Measurements from ENCODE around the gene PIK3AP1. TPM values are rescaled to one million over a fixed set of nuclear protein-coding genes. Genes with fewer than 3 reads are reported as not detected.

Gene PIK3AP1
- total RNA-seq, 1 experiment from 2014 or later = 3.7 TPM

GRCh38 chr10:96608805-96609204 is 111.5 kb downstream of the PIK3AP1 start:
- POLR2A ChIA-PET (ENCODE audit: unreplicated experiment) = no interaction called here
- TF ChIP-seq, protein P1, sequence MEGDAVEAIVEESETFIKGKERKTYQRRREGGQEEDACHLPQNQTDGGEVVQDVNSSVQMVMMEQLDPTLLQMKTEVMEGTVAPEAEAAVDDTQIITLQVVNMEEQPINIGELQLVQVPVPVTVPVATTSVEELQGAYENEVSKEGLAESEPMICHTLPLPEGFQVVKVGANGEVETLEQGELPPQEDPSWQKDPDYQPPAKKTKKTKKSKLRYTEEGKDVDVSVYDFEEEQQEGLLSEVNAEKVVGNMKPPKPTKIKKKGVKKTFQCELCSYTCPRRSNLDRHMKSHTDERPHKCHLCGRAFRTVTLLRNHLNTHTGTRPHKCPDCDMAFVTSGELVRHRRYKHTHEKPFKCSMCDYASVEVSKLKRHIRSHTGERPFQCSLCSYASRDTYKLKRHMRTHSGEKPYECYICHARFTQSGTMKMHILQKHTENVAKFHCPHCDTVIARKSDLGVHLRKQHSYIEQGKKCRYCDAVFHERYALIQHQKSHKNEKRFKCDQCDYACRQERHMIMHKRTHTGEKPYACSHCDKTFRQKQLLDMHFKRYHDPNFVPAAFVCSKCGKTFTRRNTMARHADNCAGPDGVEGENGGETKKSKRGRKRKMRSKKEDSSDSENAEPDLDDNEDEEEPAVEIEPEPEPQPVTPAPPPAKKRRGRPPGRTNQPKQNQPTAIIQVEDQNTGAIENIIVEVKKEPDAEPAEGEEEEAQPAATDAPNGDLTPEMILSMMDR (conservative IDR thresholded peaks at IDR 0.05; ENCODE audit: low read depth, low read length) = no peak
- TF ChIP-seq EZH2 (IDR thresholded peaks at IDR 0.05; ENCODE audit: low read length, unreplicated experiment) (no peak), EZH2phosphoT487 (IDR thresholded peaks at IDR 0.05; ENCODE audit: borderline replicate concordance, low read length) (no peak)
- Histone ChIP-seq H3K4me2 (ENCODE audit: low read length) (no peak overlapping the region), H2AFZ (ENCODE audit: low read length) (no peak overlapping the region), H3K9me3 (ENCODE audit: low read length) (no peaks in the 10 kb centered on the region), H3K4me3 (ENCODE audit: low read length) (no peak overlapping the region), H4K20me1 (ENCODE audit: low read length) (no peaks in the 10 kb centered on the region), H3K36me3 (ENCODE audit: low read depth, low read length) (no peaks in the 10 kb centered on the region), H3K4me1 (ENCODE audit: insufficient read depth, low read length) (peaks cover 25% of the 10 kb centered on the region), H3K27ac (ENCODE audit: low read length) (no peak overlapping the region), H3K79me2 (ENCODE audit: low read length) (no peaks in the 10 kb centered on the region), H3K27me3 (ENCODE audit: low read length) (no peaks in the 10 kb centered on the region), H3K9me2 (replicated peaks; ENCODE audit: low read length) (no peaks in the 10 kb centered on the region), H3K9ac (ENCODE audit: low read length) (no peak overlapping the region), H3F3A (ENCODE audit: low read length, unreplicated experiment) (no peaks in the 10 kb centered on the region)
- CTCF ChIA-PET = no interaction called here
- no TSS peak for BruUV-seq (replicated peaks)
- DNase-seq (no peak), ATAC-seq (no peak)
- intact Hi-C loops (cut with micrococcal nuclease) = no loop called here

GRCh38 chr10:96608262-96608661 is 112.1 kb downstream of the PIK3AP1 start:
- ChIA-PET CTCF (no interaction called here), POLR2A (ENCODE audit: unreplicated experiment) (no interaction called here)
- no peak for ATAC-seq
- BruUV-seq (replicated peaks) = no TSS peak
- Histone ChIP-seq H3K36me3 (ENCODE audit: low read depth, low read length) (no peaks in the 10 kb centered on the region), H3F3A (ENCODE audit: low read length, unreplicated experiment) (no peaks in the 10 kb centered on the region), H3K27ac (ENCODE audit: low read length) (no peak overlapping the region), H3K27me3 (ENCODE audit: low read length) (no peaks in the 10 kb centered on the region), H3K9me2 (replicated peaks; ENCODE audit: low read length) (no peaks in the 10 kb centered on the region), H3K4me1 (ENCODE audit: insufficient read depth, low read length) (peaks cover 20% of the 10 kb centered on the region), H3K9ac (ENCODE audit: low read length) (no peak overlapping the region), H3K79me2 (ENCODE audit: low read length) (no peaks in the 10 kb centered on the region), H3K4me3 (ENCODE audit: low read length) (no peak overlapping the region), H2AFZ (ENCODE audit: low read length) (no peak overlapping the region), H3K4me2 (ENCODE audit: low read length) (no peak overlapping the region), H4K20me1 (ENCODE audit: low read length) (no peaks in the 10 kb centered on the region), H3K9me3 (ENCODE audit: low read length) (no peaks in the 10 kb centered on the region)
- no peak for DNase-seq
- TF ChIP-seq EZH2phosphoT487 (IDR thresholded peaks at IDR 0.05; ENCODE audit: borderline replicate concordance, low read length) (no peak), EZH2 (IDR thresholded peaks at IDR 0.05; ENCODE audit: low read length, unreplicated experiment) (no peak)
- TF ChIP-seq, protein P1 (conservative IDR thresholded peaks at IDR 0.05; ENCODE audit: low read depth, low read length) = no peak
- intact Hi-C loops (cut with micrococcal nuclease) = no loop called here

DNA sequence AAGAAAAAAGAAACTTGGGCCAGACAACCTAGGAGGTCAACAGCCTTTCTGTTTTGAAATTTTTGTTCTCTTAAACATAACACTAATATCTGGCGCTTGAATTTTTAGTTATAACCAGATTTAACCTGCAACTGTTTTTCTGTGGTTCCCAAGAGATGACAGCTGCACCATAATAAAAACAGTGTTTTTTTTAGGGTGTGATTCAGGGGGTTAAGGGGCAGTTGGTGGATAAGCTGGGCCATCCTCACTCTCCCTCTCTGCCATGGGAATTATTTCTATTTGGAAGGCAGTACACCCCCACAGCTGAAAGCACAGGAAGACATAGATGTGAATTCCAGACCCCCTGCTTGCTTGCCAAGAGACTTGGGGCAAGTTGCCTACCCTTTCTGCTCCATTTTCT is 113.4 kb downstream of the PIK3AP1 start:
- intact Hi-C loops (cut with micrococcal nuclease) = no loop called here
- ATAC-seq = no peak
- no peak overlapping the region for H3K27ac ChIP-seq (ENCODE audit: low read length)
- BruUV-seq (replicated peaks) = no TSS peak
- no peaks in the 10 kb centered on the region for H3K27me3 ChIP-seq (ENCODE audit: low read length)
- TF ChIP-seq, protein P1 (conservative IDR thresholded peaks at IDR 0.05; ENCODE audit: low read depth, low read length) = no peak
- TF ChIP-seq EZH2phosphoT487 (IDR thresholded peaks at IDR 0.05; ENCODE audit: borderline replicate concordance, low read length) = no peak
- TF ChIP-seq EZH2 (IDR thresholded peaks at IDR 0.05; ENCODE audit: low read length, unreplicated experiment) = no peak
- no peaks in the 10 kb centered on the region for H3K9me2 ChIP-seq (replicated peaks; ENCODE audit: low read length)
- H3K9ac ChIP-seq (ENCODE audit: low read length) = no peak overlapping the region
- no peaks in the 10 kb centered on the region for H3F3A ChIP-seq (ENCODE audit: low read length, unreplicated experiment)
- H2AFZ ChIP-seq (ENCODE audit: low read length) = no peak overlapping the region
- H3K36me3 ChIP-seq (ENCODE audit: low read depth, low read length) = no peaks in the 10 kb centered on the region
- no peaks in the 10 kb centered on the region for H3K9me3 ChIP-seq (ENCODE audit: low read length)
- H4K20me1 ChIP-seq (ENCODE audit: low read length) = no peaks in the 10 kb centered on the region
- no peak overlapping the region for H3K4me3 ChIP-seq (ENCODE audit: low read length)
- H3K4me2 ChIP-seq (ENCODE audit: low read length) = no peak overlapping the region
- no peak for DNase-seq
- POLR2A ChIA-PET (ENCODE audit: unreplicated experiment) = no interaction called here
- no peaks in the 10 kb centered on the region for H3K79me2 ChIP-seq (ENCODE audit: low read length)
- CTCF ChIA-PET = no interaction called here
- peaks cover 11% of the 10 kb centered on the region for H3K4me1 ChIP-seq (ENCODE audit: insufficient read depth, low read length)

All from PC-3 (cell line).